HepG2 (cell line): ENCODE results near the gene ACSL1. TPM values are rescaled to one million over a fixed set of nuclear protein-coding genes. Genes with fewer than 3 reads are reported as not detected.
A peak's percentile ranks its signal among the peaks of the same experiment; 100 is the strongest.

Experiments used
- ATF7-NPFF ChIP-seq: sonication (generic); formaldehyde crosslinking; IDR thresholded peaks from 2 replicates; pipeline ENCODE4 v1.8.1; 2023; ENCODE audit warnings: mild to moderate bottlenecking, low read depth, missing genetic modification reagents, moderate library complexity
- MXI1 ChIP-seq: IDR thresholded peaks from 3 replicates; pipeline ENCODE4 v1.6.1; 2012; ENCODE audit warnings: low read depth, low read length, inconsistent platforms, borderline replicate concordance
- NFKB2 ChIP-seq: sonication (generic); formaldehyde crosslinking; IDR thresholded peaks from 2 replicates; pipeline ENCODE4 v1.4.0; 2020; ENCODE audit warnings: missing genetic modification reagents, borderline replicate concordance
- PPARG ChIP-seq: conservative IDR thresholded peaks from 2 replicates; pipeline ENCODE4 v1.6.1; 2016; ENCODE audit warnings: missing biosample characterization, missing genetic modification reagents
- RFXAP ChIP-seq: sonication (generic); formaldehyde crosslinking; IDR thresholded peaks from 2 replicates; pipeline ENCODE4 v1.4.0; 2020; ENCODE audit warnings: missing genetic modification reagents, borderline replicate concordance
- SPEN ChIP-seq: sonication (generic); formaldehyde crosslinking; IDR thresholded peaks from 2 replicates; pipeline ENCODE4 v1.5.1; 2020; ENCODE audit warnings: low read depth, mild to moderate bottlenecking, missing genetic modification reagents
- TBP ChIP-seq: sonication (generic); formaldehyde crosslinking; IDR thresholded peaks from 2 replicates; pipeline ENCODE4 v1.5.0; 2020; ENCODE audit warnings: missing genetic modification reagents
- THYN1 ChIP-seq: sonication (generic); formaldehyde crosslinking; IDR thresholded peaks from 2 replicates; pipeline ENCODE4 v1.8.1; 2023; ENCODE audit warnings: low read depth, mild to moderate bottlenecking, moderate library complexity, missing genetic modification reagents, borderline replicate concordance
- ZNF205 ChIP-seq: IDR thresholded peaks from 2 replicates; pipeline ENCODE4 v1.6.1; 2018; ENCODE audit warnings: missing biosample characterization, missing genetic modification reagents
- ZNF441 ChIP-seq: sonication (generic); formaldehyde crosslinking; IDR thresholded peaks from 2 replicates; pipeline ENCODE4 v1.7.0; 2021; ENCODE audit warnings: missing genetic modification reagents, borderline replicate concordance
- ZNF446 ChIP-seq: sonication (generic); formaldehyde crosslinking; IDR thresholded peaks from 2 replicates; pipeline ENCODE4 v1.5.0; 2020; ENCODE audit warnings: mild to moderate bottlenecking, missing genetic modification reagents
- ZNF674 ChIP-seq: sonication (generic); formaldehyde crosslinking; IDR thresholded peaks from 2 replicates; pipeline ENCODE4 v1.5.0; 2020; ENCODE audit warnings: low read depth, mild to moderate bottlenecking, missing genetic modification reagents
- ZNF709 ChIP-seq: sonication (generic); formaldehyde crosslinking; IDR thresholded peaks from 2 replicates; pipeline ENCODE4 v1.5.0; 2020; ENCODE audit warnings: mild to moderate bottlenecking, missing genetic modification reagents
- ZNF747 ChIP-seq: sonication (generic); formaldehyde crosslinking; IDR thresholded peaks from 2 replicates; pipeline ENCODE4 v1.8.1; 2023; ENCODE audit warnings: missing genetic modification reagents, mild to moderate bottlenecking, borderline replicate concordance
- ZNF878 ChIP-seq: sonication (generic); formaldehyde crosslinking; IDR thresholded peaks from 2 replicates; pipeline ENCODE4 v1.8.1; 2023; ENCODE audit warnings: mild to moderate bottlenecking, missing genetic modification reagents, moderate library complexity
- polyA plus RNA-seq, 8 experiments: library from polyadenylated mRNA; depleted of rRNA in 3 of 8; stranded (reverse) in 7 of 8; unstranded in 1 of 8; fragments of >200 nt; fragmentation: Illumina TruSeq in 4 of 8; extraction: Trizol in 4 of 8; gene quantifications; 2 replicates each; pipeline versions ENCODE4 v1.2.1 to v1.2.3, GENCODE V29; 2011 to 2016; ENCODE audit warnings: low read depth in 4 of 8, missing spikeins in 1 of 8, mixed read lengths in 1 of 8; ENCODE audit not compliant: insufficient read depth in 1 of 8
- total RNA-seq, 5 experiments: library from RNA; depleted of rRNA; stranded (reverse); fragments of >200 nt; fragmentation: Illumina TruSeq; extraction: Trizol; gene quantifications; 2 replicates each; pipeline ENCODE4 v1.2.3, GENCODE V29; 2016; ENCODE audit warnings: low read depth in 1 of 5
- TF ChIP-seq, protein P1 (sequence below): sonication (generic); formaldehyde crosslinking; IDR thresholded peaks from 2 replicates; pipeline ENCODE4 v1.4.0; 2020; ENCODE audit warnings: missing genetic modification reagents, borderline replicate concordance
- TF ChIP-seq, protein P2 (sequence below): sonication (generic); formaldehyde crosslinking; IDR thresholded peaks from 2 replicates; pipeline ENCODE4 v1.4.0; 2020; ENCODE audit warnings: missing genetic modification reagents
- TF ChIP-seq, protein P3 (sequence below): sonication (generic); formaldehyde crosslinking; IDR thresholded peaks from 2 replicates; pipeline ENCODE4 v1.5.0; 2020; ENCODE audit warnings: missing genetic modification reagents, mild to moderate bottlenecking, borderline replicate concordance
- TF ChIP-seq, protein P4 (sequence below): sonication (generic); formaldehyde crosslinking; IDR thresholded peaks from 2 replicates; pipeline ENCODE4 v1.5.0; 2020; ENCODE audit warnings: mild to moderate bottlenecking, missing genetic modification reagents
- TF ChIP-seq, protein P5 (sequence below): sonication (generic); formaldehyde crosslinking; IDR thresholded peaks from 2 replicates; pipeline ENCODE4 v1.4.0; 2020; ENCODE audit warnings: mild to moderate bottlenecking, missing genetic modification reagents

The ACSL1 gene
- total and polyA plus RNA-seq, 2 of the 13 experiments (the other 11 are each of a cell fraction or from before 2014, with no cell fraction given): 10.0 to 29.8 TPM

DNA sequence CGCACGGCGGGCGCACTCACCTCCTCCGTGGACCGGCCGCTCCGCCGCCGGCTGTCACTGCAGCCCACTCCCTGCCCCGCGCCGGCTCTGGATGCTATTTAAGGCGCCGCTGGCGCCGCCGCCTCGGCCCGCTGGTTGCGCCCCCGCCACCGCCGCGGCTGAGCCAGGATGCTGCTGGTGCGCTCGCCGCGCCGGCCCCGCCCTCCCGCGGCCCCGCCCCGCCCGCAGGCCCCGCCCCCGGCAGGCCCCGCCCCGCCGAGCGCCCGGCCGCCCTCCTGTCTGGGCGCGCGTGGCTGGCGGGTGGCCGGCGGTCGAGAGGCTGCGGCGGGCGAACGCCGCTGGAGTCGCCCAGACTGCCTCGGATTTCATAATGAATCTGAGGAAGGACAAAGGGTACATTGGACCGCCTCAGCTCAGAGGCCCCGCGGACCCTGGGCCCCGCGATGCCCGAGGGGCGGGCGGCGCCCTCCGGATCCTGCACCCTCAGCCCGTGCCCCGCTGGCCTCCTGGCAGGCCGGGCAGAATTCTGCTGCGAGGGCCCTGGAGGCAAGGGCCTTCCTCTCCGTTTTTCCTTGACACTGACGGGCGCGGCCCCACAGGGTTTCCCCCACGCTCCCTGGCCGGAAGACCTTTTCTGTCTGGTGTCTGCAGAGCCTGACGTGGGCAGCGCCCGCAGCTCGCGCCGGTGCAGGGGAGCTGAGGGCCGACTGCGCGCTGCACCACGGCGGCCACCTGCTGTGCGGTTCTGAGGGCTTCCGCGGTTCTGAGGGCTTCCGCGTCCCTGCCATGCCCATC lies at the start of gene ACSL1 (continued):
- TF ChIP-seq, protein P1, sequence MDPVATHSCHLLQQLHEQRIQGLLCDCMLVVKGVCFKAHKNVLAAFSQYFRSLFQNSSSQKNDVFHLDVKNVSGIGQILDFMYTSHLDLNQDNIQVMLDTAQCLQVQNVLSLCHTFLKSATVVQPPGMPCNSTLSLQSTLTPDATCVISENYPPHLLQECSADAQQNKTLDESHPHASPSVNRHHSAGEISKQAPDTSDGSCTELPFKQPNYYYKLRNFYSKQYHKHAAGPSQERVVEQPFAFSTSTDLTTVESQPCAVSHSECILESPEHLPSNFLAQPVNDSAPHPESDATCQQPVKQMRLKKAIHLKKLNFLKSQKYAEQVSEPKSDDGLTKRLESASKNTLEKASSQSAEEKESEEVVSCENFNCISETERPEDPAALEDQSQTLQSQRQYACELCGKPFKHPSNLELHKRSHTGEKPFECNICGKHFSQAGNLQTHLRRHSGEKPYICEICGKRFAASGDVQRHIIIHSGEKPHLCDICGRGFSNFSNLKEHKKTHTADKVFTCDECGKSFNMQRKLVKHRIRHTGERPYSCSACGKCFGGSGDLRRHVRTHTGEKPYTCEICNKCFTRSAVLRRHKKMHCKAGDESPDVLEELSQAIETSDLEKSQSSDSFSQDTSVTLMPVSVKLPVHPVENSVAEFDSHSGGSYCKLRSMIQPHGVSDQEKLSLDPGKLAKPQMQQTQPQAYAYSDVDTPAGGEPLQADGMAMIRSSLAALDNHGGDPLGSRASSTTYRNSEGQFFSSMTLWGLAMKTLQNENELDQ (CRISPR knock-in tag): no peak
- TF ChIP-seq, protein P2, sequence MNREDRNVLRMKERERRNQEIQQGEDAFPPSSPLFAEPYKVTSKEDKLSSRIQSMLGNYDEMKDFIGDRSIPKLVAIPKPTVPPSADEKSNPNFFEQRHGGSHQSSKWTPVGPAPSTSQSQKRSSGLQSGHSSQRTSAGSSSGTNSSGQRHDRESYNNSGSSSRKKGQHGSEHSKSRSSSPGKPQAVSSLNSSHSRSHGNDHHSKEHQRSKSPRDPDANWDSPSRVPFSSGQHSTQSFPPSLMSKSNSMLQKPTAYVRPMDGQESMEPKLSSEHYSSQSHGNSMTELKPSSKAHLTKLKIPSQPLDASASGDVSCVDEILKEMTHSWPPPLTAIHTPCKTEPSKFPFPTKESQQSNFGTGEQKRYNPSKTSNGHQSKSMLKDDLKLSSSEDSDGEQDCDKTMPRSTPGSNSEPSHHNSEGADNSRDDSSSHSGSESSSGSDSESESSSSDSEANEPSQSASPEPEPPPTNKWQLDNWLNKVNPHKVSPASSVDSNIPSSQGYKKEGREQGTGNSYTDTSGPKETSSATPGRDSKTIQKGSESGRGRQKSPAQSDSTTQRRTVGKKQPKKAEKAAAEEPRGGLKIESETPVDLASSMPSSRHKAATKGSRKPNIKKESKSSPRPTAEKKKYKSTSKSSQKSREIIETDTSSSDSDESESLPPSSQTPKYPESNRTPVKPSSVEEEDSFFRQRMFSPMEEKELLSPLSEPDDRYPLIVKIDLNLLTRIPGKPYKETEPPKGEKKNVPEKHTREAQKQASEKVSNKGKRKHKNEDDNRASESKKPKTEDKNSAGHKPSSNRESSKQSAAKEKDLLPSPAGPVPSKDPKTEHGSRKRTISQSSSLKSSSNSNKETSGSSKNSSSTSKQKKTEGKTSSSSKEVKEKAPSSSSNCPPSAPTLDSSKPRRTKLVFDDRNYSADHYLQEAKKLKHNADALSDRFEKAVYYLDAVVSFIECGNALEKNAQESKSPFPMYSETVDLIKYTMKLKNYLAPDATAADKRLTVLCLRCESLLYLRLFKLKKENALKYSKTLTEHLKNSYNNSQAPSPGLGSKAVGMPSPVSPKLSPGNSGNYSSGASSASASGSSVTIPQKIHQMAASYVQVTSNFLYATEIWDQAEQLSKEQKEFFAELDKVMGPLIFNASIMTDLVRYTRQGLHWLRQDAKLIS: no peak
- TF ChIP-seq TBP (CRISPR knock-in tag): no peak
- TF ChIP-seq, protein P3, sequence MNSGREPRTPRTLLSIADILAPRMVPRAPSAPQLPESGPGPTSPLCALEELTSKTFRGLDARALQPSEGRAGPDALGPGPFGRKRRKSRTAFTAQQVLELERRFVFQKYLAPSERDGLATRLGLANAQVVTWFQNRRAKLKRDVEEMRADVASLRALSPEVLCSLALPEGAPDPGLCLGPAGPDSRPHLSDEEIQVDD: no peak
- TF ChIP-seq PPARG (CRISPR knock-in tag): no peak
- no peak for TF ChIP-seq NFKB2 (CRISPR knock-in tag)
- no peak for TF ChIP-seq ZNF441 (CRISPR knock-in tag)
- 0 out of 2 replicates have a peak, but pooled peaks have one; percentile 39 for TF ChIP-seq ZNF446 (CRISPR knock-in tag)
- TF ChIP-seq THYN1 (CRISPR knock-in tag): no peak
- no peak for TF ChIP-seq ZNF878 (CRISPR knock-in tag)
- no peak for TF ChIP-seq ZNF205 (CRISPR knock-in tag)
- no peak for TF ChIP-seq ZNF674
- TF ChIP-seq, protein P4, sequence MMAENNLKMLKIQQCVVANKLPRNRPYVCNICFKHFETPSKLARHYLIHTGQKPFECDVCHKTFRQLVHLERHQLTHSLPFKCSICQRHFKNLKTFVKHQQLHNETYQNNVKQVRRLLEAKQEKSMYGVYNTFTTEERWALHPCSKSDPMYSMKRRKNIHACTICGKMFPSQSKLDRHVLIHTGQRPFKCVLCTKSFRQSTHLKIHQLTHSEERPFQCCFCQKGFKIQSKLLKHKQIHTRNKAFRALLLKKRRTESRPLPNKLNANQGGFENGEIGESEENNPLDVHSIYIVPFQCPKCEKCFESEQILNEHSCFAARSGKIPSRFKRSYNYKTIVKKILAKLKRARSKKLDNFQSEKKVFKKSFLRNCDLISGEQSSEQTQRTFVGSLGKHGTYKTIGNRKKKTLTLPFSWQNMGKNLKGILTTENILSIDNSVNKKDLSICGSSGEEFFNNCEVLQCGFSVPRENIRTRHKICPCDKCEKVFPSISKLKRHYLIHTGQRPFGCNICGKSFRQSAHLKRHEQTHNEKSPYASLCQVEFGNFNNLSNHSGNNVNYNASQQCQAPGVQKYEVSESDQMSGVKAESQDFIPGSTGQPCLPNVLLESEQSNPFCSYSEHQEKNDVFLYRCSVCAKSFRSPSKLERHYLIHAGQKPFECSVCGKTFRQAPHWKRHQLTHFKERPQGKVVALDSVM (CRISPR knock-in tag): 0 out of 2 replicates have a peak, but pooled peaks have one; percentile 33
- peak; percentile 65; the same call in 1 of the 2 replicates for TF ChIP-seq ATF7-NPFF
- TF ChIP-seq ZNF709 (CRISPR knock-in tag): 0 out of 2 replicates have a peak, but pooled peaks have one; percentile 40
- TF ChIP-seq, protein P5, sequence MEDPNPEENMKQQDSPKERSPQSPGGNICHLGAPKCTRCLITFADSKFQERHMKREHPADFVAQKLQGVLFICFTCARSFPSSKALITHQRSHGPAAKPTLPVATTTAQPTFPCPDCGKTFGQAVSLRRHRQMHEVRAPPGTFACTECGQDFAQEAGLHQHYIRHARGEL (CRISPR knock-in tag): 0 out of 2 replicates have a peak, but pooled peaks have one; percentile 46
- TF ChIP-seq SPEN (CRISPR knock-in tag): no peak
- TF ChIP-seq RFXAP (CRISPR knock-in tag): no peak
- TF ChIP-seq ZNF747 (CRISPR knock-in tag): no peak
- TF ChIP-seq MXI1: no peak
